Lower leg skin (tissue), 4 donors: ENCODE results near the gene PPP4R2. TPM values are rescaled to one million over a fixed set of nuclear protein-coding genes. Genes with fewer than 3 reads are reported as not detected.
"Not testable (repeated sequence)": the region's sequence is repeated elsewhere in the genome, so short reads cannot be mapped to it uniquely, and the experiment has no call there.

ENCODE experiments used
- DNase-seq, 2 donors: peaks; one replicate each; pipeline ENCODE4 v3.0.0-alpha.2; 2019; ENCODE audit warnings: low spot score in 2 of 2
- H3K4me3 ChIP-seq: fragments of 200-600 bp; sonication (generic); 2 replicates; pipeline ENCODE4 v1.5.1; 2017; ENCODE audit warnings: mild to moderate bottlenecking, low read depth; ENCODE audit not compliant: poor library complexity, severe bottlenecking
- CTCF ChIP-seq, 3 donors: fragments of 450-650 bp; IDR thresholded peaks; one replicate each; pipeline ENCODE4 v1.5.1; 2016; ENCODE audit warnings: antibody characterized with exemption in 3 of 3, mild to moderate bottlenecking in 3 of 3, moderate library complexity in 2 of 3
- POLR2A ChIP-seq, 2 donors: fragments of 450-650 bp; IDR thresholded peaks; one replicate each; pipeline ENCODE4 v1.6.1; 2016 to 2017; ENCODE audit warnings: antibody characterized with exemption in 2 of 2, mild to moderate bottlenecking in 1 of 2, moderate library complexity in 1 of 2
- WGBS, 2 donors: methylation state at CpG; one replicate each; pipeline ENCODE4 v1.1.5; 2018; 5-methylcytosine and 5-hydroxymethylcytosine counted together
- intact Hi-C: fragments of 100-400 bp; cut with DNase I; formaldehyde crosslinking; loops from one replicate; pipeline ENCODE4 v1.15.0; 2023; ENCODE audit warnings: low total_unique reads
- total RNA-seq, 4 donors: library from RNA; depleted of rRNA; stranded (reverse); fragments of >200 nt; gene quantifications; one replicate each; pipeline ENCODE4 v1.1.0, GENCODE V29; 2016

Gene PPP4R2
- total RNA-seq, 4 donors from 2014 or later = 29.3 to 34.9 (median 30.7) TPM

GRCh38 chr3:72993391-72993790, 3.2 kb upstream of the PPP4R2 start:
- intact Hi-C loops = no loop called here
- WGBS, 2 donors = 89 to 91% methylated on average over 6 of the region's 6 CpGs
- TF ChIP-seq POLR2A (IDR thresholded peaks at IDR 0.05) = no peak
- no peak for TF ChIP-seq CTCF (IDR thresholded peaks at IDR 0.05)
- no peak for DNase-seq
- H3K4me3 ChIP-seq = no peak overlapping the region

GRCh38 chr3:72995337-72995736, 1.3 kb upstream of the PPP4R2 start:
- 77 to 79% methylated on average over 10 of the region's 10 CpGs for WGBS, 2 donors
- peak; percentile 30 to 85 for DNase-seq
- TF ChIP-seq POLR2A (IDR thresholded peaks at IDR 0.05) (no peak), CTCF (IDR thresholded peaks at IDR 0.05) (no peak)
- intact Hi-C loops = no loop called here
- no peak overlapping the region for H3K4me3 ChIP-seq

GRCh38 chr3:72996121-72996472, 514 bp upstream of the PPP4R2 start:
- intact Hi-C loops = no loop called here
- 81 to 90% methylated on average over 20 of the region's 20 CpGs for WGBS, 2 donors
- no peak for TF ChIP-seq POLR2A (IDR thresholded peaks at IDR 0.05)
- no peak for TF ChIP-seq CTCF (IDR thresholded peaks at IDR 0.05)
- DNase-seq = peak in 1 of 2 donors; percentile 85
- H3K4me3 ChIP-seq = peak overlapping the region; percentile 47

GRCh38 chr3:72997421-72997961, 880 bp downstream of the PPP4R2 start:
- intact Hi-C loops = no loop called here
- peak overlapping the region; percentile 47 for H3K4me3 ChIP-seq
- no peak for TF ChIP-seq POLR2A (IDR thresholded peaks at IDR 0.05)
- TF ChIP-seq CTCF (IDR thresholded peaks at IDR 0.05) = no peak
- DNase-seq = peak in 1 of 2 donors; percentile 16
- 0 to 1% methylated on average over 16 of the region's 16 CpGs for WGBS, 2 donors

- DNase-seq = no peak
- no peak overlapping the region for H3K4me3 ChIP-seq
- intact Hi-C loops = no loop called here
- WGBS, 2 donors = 19 to 21% methylated on average over 4 of the region's 4 CpGs
- TF ChIP-seq CTCF (IDR thresholded peaks at IDR 0.05) (no peak), POLR2A (IDR thresholded peaks at IDR 0.05) (no peak)
Measured at GRCh38 chr3:72998466-72998865, 1.9 kb downstream of the PPP4R2 start.

- no peak overlapping the region for H3K4me3 ChIP-seq
- TF ChIP-seq CTCF (IDR thresholded peaks at IDR 0.05) (no peak), POLR2A (IDR thresholded peaks at IDR 0.05) (no peak)
- DNase-seq = no peak
- WGBS, 2 donors = 51% methylated on average over 2 of the region's 2 CpGs
- intact Hi-C loops = no loop called here
Measured at GRCh38 chr3:72999951-73000350, 3.3 kb downstream of the PPP4R2 start.

- H3K4me3 ChIP-seq, DNase-seq, intact Hi-C loops: not testable (repeated sequence)
- 70 to 94% methylated on average over 8 of the region's 8 CpGs for WGBS, 2 donors
Measured at GRCh38 chr3:73003050-73003449, 6.4 kb downstream of the PPP4R2 start.
